D721Med (cell line): Measurements from ENCODE around the gene TBL1X.

ENCODE experiments used
- DNase-seq: peaks from one replicate; pipeline ENCODE4 v3.0.0; 2011; ENCODE audit warnings: low spot score; ENCODE audit not compliant: insufficient read length
- FAIRE-seq: peaks from 2 replicates; lab custom pipeline; 2011; peaks lifted over from hg19 to GRCh38; lab: Jason Lieb, UNC
- CTCF ChIP-seq: IDR thresholded peaks from 2 replicates; pipeline ENCODE4 v1.5.1; 2012; ENCODE audit warnings: mild to moderate bottlenecking, control low read depth; ENCODE audit not compliant: insufficient read depth; ENCODE audit errors: missing control alignments

TBL1X gene

GRCh38 chrX:9647431-9647830 lies 182.6 kb downstream of the TBL1X start:
- FAIRE-seq (no peak), DNase-seq (no peak)
- TF ChIP-seq CTCF = no peak

GRCh38 chrX:9650091-9650490 lies 185.2 kb downstream of the TBL1X start:
- no peak for TF ChIP-seq CTCF
- FAIRE-seq (no peak), DNase-seq (no peak)

GRCh38 chrX:9651737-9652136 lies 186.9 kb downstream of the TBL1X start:
- TF ChIP-seq CTCF = no peak
- no peak for FAIRE-seq
- no peak for DNase-seq

GRCh38 chrX:9654929-9655328 lies 190.1 kb downstream of the TBL1X start:
- no peak for FAIRE-seq
- DNase-seq = no peak

GRCh38 chrX:9656277-9656676 lies 191.4 kb downstream of the TBL1X start:
- DNase-seq (no peak), FAIRE-seq (no peak)
- TF ChIP-seq CTCF = no peak

More at GRCh38 chrX:9654929-9655328, 190.1 kb downstream of the TBL1X start:
- TF ChIP-seq CTCF = no peak

GRCh38 chrX:9656871-9657270 lies 192.0 kb downstream of the TBL1X start:
- TF ChIP-seq CTCF = no peak
- no peak for FAIRE-seq
- DNase-seq = no peak

- DNase-seq (no peak), FAIRE-seq (no peak)
- TF ChIP-seq CTCF = no peak
Observed at GRCh38 chrX:9657590-9658256, 192.9 kb downstream of the TBL1X start.
